Measurements from ENCODE around the gene CRYBG1.
"Not testable (repeated sequence)": the region's sequence is repeated elsewhere in the genome, so short reads cannot be mapped to it uniquely, and the experiment has no call there.

Gene CRYBG1

DNA sequence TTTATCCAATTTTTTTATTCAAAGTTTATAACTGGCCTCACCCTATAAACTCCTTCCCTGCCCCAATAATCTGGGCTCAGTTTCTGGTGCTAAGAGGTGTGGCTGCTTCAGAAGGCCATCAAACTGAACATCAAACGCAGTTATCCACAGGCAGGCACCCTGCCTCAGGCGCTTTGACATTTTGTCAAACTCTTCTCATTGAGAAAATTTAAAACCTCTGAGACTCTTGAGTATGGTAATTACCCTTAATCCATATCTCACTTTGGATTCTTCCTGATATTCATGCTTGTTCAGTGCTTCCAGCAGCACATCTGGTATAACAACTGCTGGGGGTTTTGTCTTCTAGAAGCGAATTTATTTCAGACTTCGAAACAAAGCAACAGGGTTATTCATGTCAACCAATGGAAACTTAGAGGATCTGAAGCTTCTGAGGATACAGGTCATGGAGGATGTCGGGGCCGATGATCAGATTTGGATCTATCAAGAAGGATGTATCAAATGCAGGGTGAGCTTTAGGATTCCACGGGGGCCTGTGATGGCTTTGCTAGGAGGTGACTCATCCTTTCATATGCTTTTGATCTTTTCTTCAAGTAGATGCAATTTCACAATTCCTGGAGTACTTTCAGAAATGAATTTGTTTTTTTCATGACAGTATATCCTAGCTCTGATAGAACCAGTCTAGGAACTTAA is 200.6 kb downstream of the CRYBG1 start:
- no peak for DNase-seq

GRCh38 chr6:106561686-106562405 is 201.3 kb downstream of the CRYBG1 start:
- no peak for DNase-seq

GRCh38 chr6:106563614-106564013 is 203.1 kb downstream of the CRYBG1 start:
- no peak for DNase-seq

DNA sequence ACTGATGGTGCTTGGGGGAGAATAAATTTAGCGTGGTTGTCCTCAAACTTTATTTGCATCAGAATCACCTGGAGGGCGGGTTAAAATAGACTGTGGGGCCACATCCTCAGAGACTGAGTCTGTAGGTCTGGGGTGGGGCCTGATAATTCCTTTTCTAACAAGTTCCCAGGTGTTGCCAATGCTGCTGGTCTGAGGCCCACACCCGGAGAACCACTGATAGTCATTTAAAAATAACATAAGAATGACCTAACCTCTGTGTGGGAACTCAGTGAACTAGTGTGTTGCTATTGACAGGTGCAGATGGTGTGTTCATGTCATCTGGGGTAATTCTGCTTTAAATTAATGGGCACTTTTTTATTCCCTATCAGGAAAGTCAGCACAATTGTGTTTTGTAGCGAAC is 204.0 kb downstream of the CRYBG1 start:
- DNase-seq, result no peak

GRCh38 chr6:106568530-106568929 is 208.0 kb downstream of the CRYBG1 start:
- no peak for DNase-seq

DNA sequence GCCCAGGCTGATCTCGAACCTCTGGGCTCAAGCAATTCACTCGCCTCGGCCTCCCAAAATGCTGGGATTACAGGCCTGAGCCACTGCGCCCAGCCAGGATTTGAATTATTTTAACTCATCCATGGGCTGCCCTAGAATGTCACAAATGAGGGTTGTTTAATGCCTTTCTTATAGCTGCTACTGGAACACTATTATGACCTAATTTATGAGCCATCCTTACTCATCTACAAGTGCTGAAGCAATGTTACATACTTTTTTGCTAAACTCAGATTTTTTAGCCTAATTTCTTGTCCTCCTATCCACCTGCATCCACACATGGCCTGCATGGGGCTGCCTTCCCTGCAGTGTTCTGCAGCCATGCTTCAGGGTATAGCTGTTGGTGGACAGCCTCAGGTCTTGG is 208.9 kb downstream of the CRYBG1 start:
- no peak for DNase-seq

DNA sequence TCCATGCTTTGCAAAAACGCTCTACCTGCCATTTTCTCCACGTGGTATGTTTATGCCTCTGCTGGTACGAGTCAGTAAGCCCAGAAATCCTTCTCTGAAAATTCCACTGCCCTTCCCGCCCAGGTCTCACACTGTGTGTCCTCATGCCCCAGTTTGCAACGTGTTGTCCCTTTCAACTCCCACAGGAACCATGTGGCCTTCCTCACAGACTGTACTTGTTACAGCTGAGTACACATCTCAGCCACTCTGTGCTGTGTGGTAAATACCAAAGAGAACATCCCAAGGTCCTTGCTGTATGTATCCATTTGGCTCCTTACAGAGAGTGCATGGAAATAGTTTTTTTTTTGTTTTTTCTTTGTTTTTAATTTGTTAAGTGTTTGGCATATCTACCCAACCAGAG is 211.9 kb downstream of the CRYBG1 start:
- DNase-seq, result no peak

DNA sequence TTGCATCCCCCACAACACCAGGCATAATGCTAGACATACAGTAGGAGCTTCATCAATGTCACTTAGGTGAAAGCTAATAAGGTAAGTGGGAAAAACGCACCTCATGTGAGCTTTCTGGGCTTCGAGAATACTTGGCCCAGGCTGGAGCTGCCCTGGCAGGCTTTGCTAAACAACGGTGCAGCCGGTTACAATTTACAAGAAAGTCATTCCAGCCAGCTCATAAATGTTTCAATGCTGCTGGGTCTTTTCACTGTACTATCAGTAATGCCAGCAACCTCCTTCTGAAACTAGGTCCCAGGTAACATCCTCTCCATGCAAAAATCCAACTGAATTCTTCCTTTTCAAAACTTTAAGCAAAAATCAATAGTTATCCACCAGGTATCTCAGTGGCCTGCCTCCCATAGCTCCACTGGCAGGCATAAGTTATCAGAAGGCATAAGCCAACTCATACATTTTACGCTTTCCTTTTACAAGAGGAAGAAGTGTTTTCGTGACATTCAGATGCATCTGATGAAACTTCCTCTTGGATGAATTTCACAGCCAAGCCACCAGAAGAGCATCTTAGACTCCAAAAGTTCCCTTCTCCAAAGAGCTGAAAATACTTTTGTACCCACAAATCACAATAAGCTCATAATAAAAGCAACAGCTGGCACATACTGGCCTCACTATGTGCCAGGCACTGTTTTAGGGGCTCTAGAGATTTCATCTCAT is 212.5 kb downstream of the CRYBG1 start:
- no peak for DNase-seq

DNA sequence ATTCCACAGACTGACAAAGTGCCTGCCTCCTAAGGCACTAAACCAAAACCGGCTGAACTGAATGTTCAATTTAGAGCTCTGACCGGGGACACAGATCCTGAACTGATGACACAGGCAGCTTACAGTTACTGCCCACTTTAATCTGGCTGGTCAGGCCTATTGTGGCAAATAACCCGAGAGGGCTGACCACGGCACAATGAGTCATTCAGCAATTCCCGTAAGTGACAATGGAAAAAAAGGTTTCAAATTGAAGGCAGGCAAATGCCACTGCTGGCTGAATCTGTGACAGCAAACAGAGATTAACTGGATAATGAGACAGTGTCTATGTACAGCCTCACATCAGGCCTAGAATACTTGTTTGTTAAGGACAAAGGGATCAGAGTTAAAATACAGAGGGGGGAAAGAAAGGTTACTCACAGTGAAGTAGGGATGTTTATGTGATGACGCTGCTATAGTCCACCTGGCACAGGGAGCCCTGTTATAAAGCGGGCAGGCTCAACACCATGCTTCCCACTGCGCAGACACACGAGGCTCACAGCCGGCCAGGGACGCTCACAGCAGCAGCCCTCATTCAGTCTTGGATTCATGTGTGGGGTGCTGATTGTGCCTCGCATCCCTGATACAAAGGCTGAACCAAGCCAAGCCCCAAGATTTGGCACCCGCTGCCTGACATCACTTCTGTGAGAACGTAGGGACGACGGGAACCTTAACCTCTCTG is 214.4 kb downstream of the CRYBG1 start:
- no peak for DNase-seq

DNA sequence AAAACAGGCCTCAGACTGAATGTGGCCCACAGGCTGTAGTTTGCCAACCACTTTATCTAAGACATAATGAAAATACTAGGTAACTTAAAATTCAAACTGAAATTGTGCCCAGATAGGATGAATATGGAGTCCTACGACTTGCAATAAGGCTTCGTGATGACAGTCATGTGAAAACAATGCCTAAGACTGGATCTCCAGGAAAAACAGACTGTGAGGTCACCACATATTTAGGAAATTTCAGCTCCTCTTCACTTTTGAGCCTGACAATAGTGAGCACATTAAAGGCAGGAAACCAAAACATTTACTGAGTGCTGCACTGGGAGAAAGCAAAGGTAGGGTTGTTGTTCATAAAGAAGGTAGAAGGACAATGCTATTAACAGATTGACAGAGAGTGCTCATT is 218.8 kb downstream of the CRYBG1 start:
- DNase-seq, result no peak

DNA sequence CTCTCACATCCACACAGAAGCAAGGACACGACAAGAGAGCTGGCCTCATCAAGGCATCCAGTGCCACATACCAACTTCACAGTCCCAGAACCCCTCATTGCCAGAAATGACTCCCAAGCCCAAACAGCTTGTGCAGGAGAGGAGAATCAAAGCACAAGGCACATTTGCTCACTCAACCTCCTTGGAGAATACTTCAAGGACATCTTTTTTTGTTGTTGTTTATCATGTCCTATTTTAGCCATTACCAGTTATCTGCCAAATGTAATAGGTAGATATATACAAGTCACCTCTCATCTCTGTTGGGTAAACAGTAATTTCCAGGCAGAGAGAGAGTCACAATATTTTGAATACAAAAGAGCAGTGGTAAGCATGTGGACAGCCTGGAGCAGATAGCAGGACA is 221.0 kb downstream of the CRYBG1 start:
- DNase-seq, result no peak

DNA sequence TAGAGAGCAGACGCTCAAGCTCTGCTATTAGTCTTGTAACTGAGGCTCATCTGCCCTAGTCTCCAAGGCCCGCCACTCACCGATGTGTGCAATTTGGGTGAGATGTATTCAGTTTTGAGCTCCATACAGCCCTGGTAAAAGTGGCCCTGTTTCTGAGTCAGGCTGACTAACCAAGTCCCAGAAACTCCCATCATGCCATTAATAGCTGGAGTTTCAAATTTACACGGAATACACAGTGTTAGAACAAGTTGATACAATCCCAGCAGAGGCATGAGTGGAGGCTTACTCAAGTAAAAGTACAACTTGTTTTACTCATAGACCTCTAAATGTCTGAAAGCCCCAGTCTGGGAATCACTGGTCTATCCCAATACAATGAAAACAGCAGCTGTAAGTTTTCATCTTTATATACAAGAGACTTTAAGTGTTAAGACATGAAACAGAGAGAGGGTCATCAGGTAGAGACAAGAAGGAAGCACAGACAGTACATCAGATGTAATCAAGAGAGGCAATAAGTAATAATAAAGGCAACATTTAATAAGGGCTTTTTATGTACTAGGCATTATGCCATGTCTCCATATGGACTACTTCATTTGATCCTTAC is 226.4 kb downstream of the CRYBG1 start:
- no peak for DNase-seq

GRCh38 chr6:106588937-106589336 is 228.4 kb downstream of the CRYBG1 start:
- DNase-seq, result not testable (repeated sequence)

DNA sequence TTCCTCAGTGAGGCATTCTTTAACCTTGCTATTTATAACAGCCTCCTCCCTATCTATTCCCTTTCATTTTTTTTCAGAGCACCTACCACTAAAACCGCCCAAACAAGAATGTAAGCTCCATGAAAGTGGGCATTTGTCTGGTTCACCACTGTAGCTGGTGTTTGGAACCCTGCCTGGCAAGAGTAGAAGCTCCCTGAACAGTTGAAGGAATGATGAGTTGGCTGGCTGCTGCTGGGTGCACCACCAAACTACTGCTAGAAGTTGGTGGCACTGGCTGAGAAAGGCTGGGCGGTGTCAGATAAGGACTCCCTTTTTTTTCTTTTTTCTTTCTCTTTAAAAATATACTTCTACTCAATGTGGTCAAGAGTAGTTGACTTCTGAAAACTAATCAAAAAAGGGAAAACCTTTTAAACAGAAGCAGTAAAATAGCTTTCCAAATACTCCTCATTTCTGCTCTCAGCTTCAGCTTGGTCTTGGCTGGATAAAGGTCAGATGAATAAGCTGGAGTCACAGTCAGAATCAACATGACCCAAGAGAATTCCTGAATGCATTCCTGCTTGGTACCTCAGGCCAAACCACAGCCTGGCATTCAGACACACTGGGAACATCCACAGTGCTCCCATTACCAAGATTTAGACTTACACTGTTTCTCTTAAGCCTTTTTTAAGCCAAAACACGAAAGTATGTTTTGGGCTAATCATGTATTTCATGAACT is 230.8 kb downstream of the CRYBG1 start:
- no peak for DNase-seq

DNA sequence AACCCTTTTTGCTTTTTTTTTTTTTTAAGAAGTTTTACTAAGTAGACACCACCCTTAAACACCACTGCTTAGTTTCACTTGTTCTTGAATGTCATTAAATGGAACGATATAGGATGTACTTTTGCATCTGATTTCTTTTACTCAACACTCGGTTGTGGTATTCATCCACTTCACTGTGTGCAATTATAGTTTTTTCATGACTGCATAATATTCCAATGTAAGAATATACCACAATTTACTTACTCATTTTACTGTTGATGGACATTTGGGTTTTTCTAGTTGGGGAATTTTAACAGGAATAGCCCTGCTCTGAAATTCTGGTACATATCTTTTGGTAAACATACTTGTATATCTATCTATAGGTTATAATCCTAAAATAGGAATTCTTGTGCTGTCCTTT is 238.9 kb downstream of the CRYBG1 start:
- DNase-seq, result no peak

DNA sequence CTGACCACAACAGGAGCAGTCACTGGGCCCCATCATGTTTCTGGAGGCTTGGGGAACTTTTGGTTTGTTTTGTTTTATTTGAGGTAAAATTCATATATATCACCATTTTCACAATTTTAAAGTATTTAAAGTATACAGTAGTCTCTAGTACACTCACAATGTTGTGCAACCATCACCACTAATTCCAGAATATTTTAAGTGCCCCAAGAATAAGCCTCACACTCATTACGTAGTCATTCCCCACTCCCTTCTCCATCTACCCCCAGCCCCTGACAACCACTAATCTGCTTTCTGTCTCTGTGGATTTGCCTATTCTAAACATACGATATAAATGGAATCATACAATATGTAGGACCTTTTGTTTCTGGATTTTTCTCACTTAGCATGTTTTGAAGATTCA is 239.8 kb downstream of the CRYBG1 start:
- no peak for DNase-seq

DNA sequence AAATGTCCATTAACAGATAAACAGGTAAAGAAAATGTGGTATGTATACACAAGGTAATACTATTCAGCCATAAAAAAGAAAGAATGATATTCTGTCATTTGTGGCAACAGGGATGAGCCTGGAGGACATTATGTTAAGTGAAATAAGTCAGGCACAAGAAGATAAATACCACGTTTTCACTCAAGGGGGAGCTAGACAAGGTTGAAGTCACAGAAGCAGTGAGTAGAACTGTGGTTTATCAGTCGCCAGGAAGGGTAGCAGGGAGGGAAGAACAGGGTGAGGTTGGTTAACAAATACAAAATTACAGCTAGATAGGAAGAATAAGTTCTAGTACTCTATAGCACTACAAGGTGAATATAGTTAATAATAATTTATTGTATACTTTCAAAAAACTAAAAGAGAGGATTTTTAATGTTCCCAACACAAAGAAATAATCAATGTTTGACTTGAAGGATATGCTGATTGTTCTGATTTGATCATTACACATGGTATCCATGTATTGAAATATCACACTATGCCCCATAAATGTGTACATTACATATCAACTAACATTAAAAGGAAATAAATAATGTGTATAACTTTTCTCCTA is 247.7 kb downstream of the CRYBG1 start:
- peak; percentile 64 for DNase-seq

GRCh38 chr6:106609699-106610098 is 249.2 kb downstream of the CRYBG1 start:
- no peak for DNase-seq

- DNase-seq, result no peak
Observed at GRCh38 chr6:106611030-106611429, 250.5 kb downstream of the CRYBG1 start.

DNA sequence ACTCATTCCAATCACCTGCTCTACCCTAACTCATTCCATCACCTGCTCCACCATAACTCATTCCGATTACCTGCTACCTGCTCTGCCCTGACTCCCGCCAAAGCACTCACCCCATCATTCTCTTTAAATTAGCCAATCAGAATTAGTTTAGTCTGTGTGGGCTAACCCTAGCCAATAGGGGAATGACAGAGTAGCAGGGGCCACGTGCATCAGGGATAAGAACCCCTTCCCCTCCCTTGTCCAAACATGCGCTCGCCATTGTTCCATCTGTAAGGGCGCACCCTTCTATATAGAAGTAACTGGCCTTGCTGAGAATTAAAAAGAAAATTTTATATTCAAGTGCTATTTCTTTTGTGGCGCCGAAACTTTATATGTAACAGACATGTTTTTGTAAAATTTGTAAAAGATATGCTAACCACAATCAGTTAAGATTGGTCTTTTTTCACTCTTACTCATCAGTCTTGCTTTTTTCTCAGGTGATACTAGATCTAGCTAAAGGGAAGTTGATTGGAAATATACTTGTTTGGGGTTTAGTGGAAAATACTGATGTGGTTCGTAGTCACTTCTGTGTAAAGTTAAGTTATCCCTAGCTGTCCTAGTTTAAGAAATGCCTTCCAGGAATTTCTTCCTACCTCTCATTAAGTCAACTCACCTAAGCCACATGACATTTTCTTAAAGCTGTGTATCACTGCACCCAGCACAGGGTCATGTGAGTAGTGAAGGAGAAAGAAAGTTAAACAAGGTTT is 252.3 kb downstream of the CRYBG1 start:
- DNase-seq, result no peak

- DNase-seq, result no peak
Observed at GRCh38 chr6:106613590-106613989, 253.1 kb downstream of the CRYBG1 start.

All from CD4-positive, alpha-beta T cell treated with Interleukin-21 for 1 hour (primary cell).